ENCODE results near the gene FARP1. TPM values are rescaled to one million over a fixed set of nuclear protein-coding genes. Genes with fewer than 3 reads are reported as not detected.
"Not testable (repeated sequence)": the region's sequence is repeated elsewhere in the genome, so short reads cannot be mapped to it uniquely, and the experiment has no call there.

The FARP1 gene
- total RNA-seq, 1 donor from 2014 or later = 17.7 TPM

- no peaks in the 10 kb centered on the region for H3K27me3 ChIP-seq
- no peak overlapping the region for H3K4me3 ChIP-seq
- no peaks in the 10 kb centered on the region for H3K4me1 ChIP-seq
- no peaks in the 10 kb centered on the region for H3K9me3 ChIP-seq
- DNase-seq (ENCODE audit: extremely low spot score in 2 of 2) = no peak
- intact Hi-C loops (cut with DNase I) = no loop called here
- no peaks in the 10 kb centered on the region for H3K36me3 ChIP-seq
- TF ChIP-seq CTCF (IDR thresholded peaks at IDR 0.05) (no peak), POLR2A (IDR thresholded peaks at IDR 0.05) (no peak), POLR2AphosphoS5 (IDR thresholded peaks at IDR 0.05; ENCODE audit: insufficient read depth in 1 of 2, low read depth in 1 of 2) (no peak)
- no peak overlapping the region for H3K27ac ChIP-seq
Observed at GRCh38 chr13:98409281-98409680, 266.4 kb downstream of the FARP1 start.

- Histone ChIP-seq H3K9me3 (no peaks in the 10 kb centered on the region), H3K27me3 (no peaks in the 10 kb centered on the region), H3K36me3 (no peaks in the 10 kb centered on the region), H3K4me1 (no peaks in the 10 kb centered on the region), H3K4me3 (no peak overlapping the region), H3K27ac (no peak overlapping the region)
- intact Hi-C loops (cut with DNase I) = no loop called here
- TF ChIP-seq POLR2AphosphoS5 (IDR thresholded peaks at IDR 0.05; ENCODE audit: insufficient read depth in 1 of 2, low read depth in 1 of 2) (no peak), CTCF (IDR thresholded peaks at IDR 0.05) (no peak), POLR2A (IDR thresholded peaks at IDR 0.05) (no peak)
- no peak for DNase-seq (ENCODE audit: extremely low spot score in 2 of 2)
Observed at GRCh38 chr13:98410612-98411011, 267.7 kb downstream of the FARP1 start.

GRCh38 chr13:98411013-98411412 is 268.1 kb downstream of the FARP1 start:
- Histone ChIP-seq H3K4me1 (no peaks in the 10 kb centered on the region), H3K4me3 (no peak overlapping the region), H3K9me3 (no peaks in the 10 kb centered on the region), H3K27ac (no peak overlapping the region), H3K27me3 (no peaks in the 10 kb centered on the region), H3K36me3 (no peaks in the 10 kb centered on the region)
- no peak for DNase-seq (ENCODE audit: extremely low spot score in 2 of 2)
- TF ChIP-seq POLR2AphosphoS5 (IDR thresholded peaks at IDR 0.05; ENCODE audit: insufficient read depth in 1 of 2, low read depth in 1 of 2) (no peak), CTCF (IDR thresholded peaks at IDR 0.05) (no peak), POLR2A (IDR thresholded peaks at IDR 0.05) (no peak)
- intact Hi-C loops (cut with DNase I) = no loop called here

- no peaks in the 10 kb centered on the region for H3K27me3 ChIP-seq
- TF ChIP-seq POLR2A (IDR thresholded peaks at IDR 0.05) (no peak), POLR2AphosphoS5 (IDR thresholded peaks at IDR 0.05; ENCODE audit: insufficient read depth in 1 of 2, low read depth in 1 of 2) (no peak), CTCF (IDR thresholded peaks at IDR 0.05) (no peak)
- no peak overlapping the region for H3K4me3 ChIP-seq
- no peak overlapping the region for H3K27ac ChIP-seq
- intact Hi-C loops (cut with DNase I) = no loop called here
- no peaks in the 10 kb centered on the region for H3K9me3 ChIP-seq
- no peak for DNase-seq (ENCODE audit: extremely low spot score in 2 of 2)
- H3K36me3 ChIP-seq = no peaks in the 10 kb centered on the region
- H3K4me1 ChIP-seq = no peaks in the 10 kb centered on the region
Observed at GRCh38 chr13:98411617-98412265, 268.8 kb downstream of the FARP1 start.

- H3K36me3 ChIP-seq; H3K27ac ChIP-seq; DNase-seq (ENCODE audit: extremely low spot score in 2 of 2); H3K4me3 ChIP-seq; H3K27me3 ChIP-seq; H3K4me1 ChIP-seq; H3K9me3 ChIP-seq; intact Hi-C loops (cut with DNase I): not testable (repeated sequence)
Observed at GRCh38 chr13:98413278-98413677, 270.4 kb downstream of the FARP1 start.
